ENCODE measurements around the gene POFUT2.

DNA sequence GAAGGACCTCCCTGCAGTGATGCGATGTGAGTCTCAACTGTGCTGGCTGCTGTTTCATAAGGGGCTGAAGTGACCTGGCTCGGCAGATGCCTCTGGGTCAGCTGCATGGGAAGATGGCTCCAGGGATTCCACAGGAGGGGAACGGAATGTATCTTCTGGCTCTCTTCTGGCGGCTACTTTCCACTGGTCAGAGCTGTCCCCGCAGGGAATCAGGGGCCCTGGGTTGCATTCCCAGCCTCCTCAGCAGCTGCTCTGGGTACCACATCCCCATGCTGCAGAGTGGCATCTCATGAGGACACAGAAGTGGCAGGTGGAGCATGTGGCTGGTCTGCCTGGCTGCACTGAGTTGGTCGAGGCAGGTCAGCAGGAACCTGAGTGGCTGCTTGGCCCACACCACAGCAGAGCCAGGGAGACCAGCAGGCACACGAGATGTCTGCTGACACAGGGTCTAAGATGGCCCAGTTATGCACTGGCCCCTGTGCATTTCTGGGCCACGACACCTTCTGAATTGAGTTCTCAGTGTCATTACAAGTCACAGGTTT, 42.8 kb downstream of the POFUT2 start:
- TF ChIP-seq POLR2A (IDR thresholded peaks at IDR 0.05): no peak
- no peak for TF ChIP-seq EP300 (IDR thresholded peaks at IDR 0.05; ENCODE audit: low read depth)
- TF ChIP-seq, protein P1, sequence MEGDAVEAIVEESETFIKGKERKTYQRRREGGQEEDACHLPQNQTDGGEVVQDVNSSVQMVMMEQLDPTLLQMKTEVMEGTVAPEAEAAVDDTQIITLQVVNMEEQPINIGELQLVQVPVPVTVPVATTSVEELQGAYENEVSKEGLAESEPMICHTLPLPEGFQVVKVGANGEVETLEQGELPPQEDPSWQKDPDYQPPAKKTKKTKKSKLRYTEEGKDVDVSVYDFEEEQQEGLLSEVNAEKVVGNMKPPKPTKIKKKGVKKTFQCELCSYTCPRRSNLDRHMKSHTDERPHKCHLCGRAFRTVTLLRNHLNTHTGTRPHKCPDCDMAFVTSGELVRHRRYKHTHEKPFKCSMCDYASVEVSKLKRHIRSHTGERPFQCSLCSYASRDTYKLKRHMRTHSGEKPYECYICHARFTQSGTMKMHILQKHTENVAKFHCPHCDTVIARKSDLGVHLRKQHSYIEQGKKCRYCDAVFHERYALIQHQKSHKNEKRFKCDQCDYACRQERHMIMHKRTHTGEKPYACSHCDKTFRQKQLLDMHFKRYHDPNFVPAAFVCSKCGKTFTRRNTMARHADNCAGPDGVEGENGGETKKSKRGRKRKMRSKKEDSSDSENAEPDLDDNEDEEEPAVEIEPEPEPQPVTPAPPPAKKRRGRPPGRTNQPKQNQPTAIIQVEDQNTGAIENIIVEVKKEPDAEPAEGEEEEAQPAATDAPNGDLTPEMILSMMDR (IDR thresholded peaks at IDR 0.05): no peak
